Bronchial epithelial cell (primary cell): ENCODE results near the gene XRRA1. TPM values are rescaled to one million over a fixed set of nuclear protein-coding genes. Genes with fewer than 3 reads are reported as not detected.

Experiments
- DNase-seq: peaks from one replicate; pipeline ENCODE4 v3.0.0-alpha.2; 2010; ENCODE audit warnings: low read depth
- FAIRE-seq: peaks from 2 replicates; lab custom pipeline; 2011; peaks lifted over from hg19 to GRCh38; lab: Jason Lieb, UNC
- H3K27me3 ChIP-seq: 2 replicates; pipeline ENCODE4 v1.5.1; 2011; ENCODE audit warnings: low read length; ENCODE audit not compliant: control insufficient read depth, insufficient read depth
- H3K36me3 ChIP-seq: 2 replicates; pipeline ENCODE4 v1.5.1; 2011; ENCODE audit warnings: low read length; ENCODE audit not compliant: control insufficient read depth, insufficient read depth
- H3K4me3 ChIP-seq: 2 replicates; pipeline ENCODE4 v1.5.1; 2011; ENCODE audit warnings: mild to moderate bottlenecking, low read depth, low read length, control low read depth
- CTCF ChIP-seq: IDR thresholded peaks from 2 replicates; pipeline ENCODE4 v1.5.1; 2011; ENCODE audit warnings: mild to moderate bottlenecking, moderate library complexity, low read length, control low read depth, inconsistent platforms; ENCODE audit not compliant: insufficient read depth, severe bottlenecking
- total RNA-seq: library from RNA; depleted of rRNA; stranded (reverse); fragments of >200 nt; gene quantifications from 2 replicates; pipeline ENCODE4 v1.2.1, GENCODE V29; 2014

The XRRA1 gene
- total RNA-seq, 1 donor from 2014 or later = 10.8 TPM

GRCh38 chr11:74927496-74927895 is 21.4 kb downstream of the XRRA1 start:
- Histone ChIP-seq H3K36me3 (peaks cover 3% of the 10 kb centered on the region), H3K27me3 (no peaks in the 10 kb centered on the region), H3K4me3 (no peak overlapping the region)
- no peak for TF ChIP-seq CTCF
- DNase-seq = no peak
- FAIRE-seq = no peak

- no peaks in the 10 kb centered on the region for H3K27me3 ChIP-seq
- no peak for TF ChIP-seq CTCF
- H3K4me3 ChIP-seq = no peak overlapping the region
- peaks cover 3% of the 10 kb centered on the region for H3K36me3 ChIP-seq
- DNase-seq (no peak), FAIRE-seq (no peak)
These were observed 22.4 kb downstream of the XRRA1 start for GRCh38 chr11:74926304-74927030.

GRCh38 chr11:74925281-74925680 is 23.6 kb downstream of the XRRA1 start:
- H3K27me3 ChIP-seq = no peaks in the 10 kb centered on the region
- H3K4me3 ChIP-seq = no peak overlapping the region
- no peak for TF ChIP-seq CTCF
- DNase-seq (no peak), FAIRE-seq (no peak)
- H3K36me3 ChIP-seq = peaks cover 5% of the 10 kb centered on the region

GRCh38 chr11:74923125-74923524 is 25.8 kb downstream of the XRRA1 start:
- Histone ChIP-seq H3K4me3 (no peak overlapping the region), H3K36me3 (peaks cover 7% of the 10 kb centered on the region), H3K27me3 (no peaks in the 10 kb centered on the region)
- no peak for TF ChIP-seq CTCF
- FAIRE-seq (no peak), DNase-seq (peak; percentile 51)

- no peak for TF ChIP-seq CTCF
- H3K36me3 ChIP-seq = peaks cover 4% of the 10 kb centered on the region
- H3K4me3 ChIP-seq = no peak overlapping the region
- H3K27me3 ChIP-seq = no peaks in the 10 kb centered on the region
- FAIRE-seq (no peak), DNase-seq (no peak)
These were observed 39.1 kb downstream of the XRRA1 start for GRCh38 chr11:74909812-74910211.

GRCh38 chr11:74909385-74909784 is 39.5 kb downstream of the XRRA1 start:
- Histone ChIP-seq H3K36me3 (peaks cover 4% of the 10 kb centered on the region), H3K4me3 (no peak overlapping the region), H3K27me3 (no peaks in the 10 kb centered on the region)
- no peak for DNase-seq
- TF ChIP-seq CTCF = no peak
- FAIRE-seq = no peak
